ENCODE measurements around the gene ARMC7. TPM values are rescaled to one million over a fixed set of nuclear protein-coding genes. Genes with fewer than 3 reads are reported as not detected.

The ARMC7 gene
- total and polyA plus RNA-seq, 2 of the 13 experiments (the other 11 are each of a cell fraction or from before 2014, with no cell fraction given): 3.9 to 4.2 TPM

GRCh38 chr17:75087558-75088453 is 22.0 kb upstream of the ARMC7 start, which contains the start of gene SLC16A5 (continued):
- TF ChIP-seq SP140L (CRISPR knock-in tag; IDR thresholded peaks at IDR 0.05; ENCODE audit: borderline replicate concordance): no peak
- TF ChIP-seq ZNF407 (CRISPR knock-in tag; IDR thresholded peaks at IDR 0.05; ENCODE audit: not compliant biosample characterization): no peak
- no peak for TF ChIP-seq THAP8 (CRISPR knock-in tag; IDR thresholded peaks at IDR 0.05; ENCODE audit: borderline replicate concordance)
- 0 out of 2 replicates have a peak, but pooled peaks have one; percentile 20 for TF ChIP-seq AHDC1 (CRISPR knock-in tag; IDR thresholded peaks at IDR 0.05; ENCODE audit: borderline replicate concordance)
- TF ChIP-seq FOXJ3 (CRISPR knock-in tag; IDR thresholded peaks at IDR 0.05; ENCODE audit: borderline replicate concordance): no peak
- TF ChIP-seq ARNT2 (CRISPR knock-in tag; IDR thresholded peaks at IDR 0.05; ENCODE audit: low read depth): peak; percentile 86
- no peak for TF ChIP-seq REST (IDR thresholded peaks at IDR 0.05; ENCODE audit: borderline replicate concordance in 1 of 2, low read depth in 1 of 2, low read length in 2 of 2)
